LNCAP (cell line): ENCODE measurements around the gene MAD2L1BP.

Source experiments
- CTCF ChIP-seq: fragments of 450-650 bp; IDR thresholded peaks from 2 replicates; pipeline ENCODE4 v1.5.1; 2017; ENCODE audit warnings: mild to moderate bottlenecking

MAD2L1BP gene

GRCh38 chr6:43679057-43679456 lies 43.4 kb downstream of the MAD2L1BP start:
- TF ChIP-seq CTCF = no peak

- TF ChIP-seq CTCF = no peak
These were observed 44.9 kb downstream of the MAD2L1BP start for GRCh38 chr6:43680308-43681200.

GRCh38 chr6:43681303-43681702 lies 45.7 kb downstream of the MAD2L1BP start:
- TF ChIP-seq CTCF = no peak

GRCh38 chr6:43682724-43683429 lies 47.2 kb downstream of the MAD2L1BP start:
- no peak for TF ChIP-seq CTCF

GRCh38 chr6:43683708-43684455 lies 48.2 kb downstream of the MAD2L1BP start:
- TF ChIP-seq CTCF = no peak

- no peak for TF ChIP-seq CTCF
These were observed 51.4 kb downstream of the MAD2L1BP start for GRCh38 chr6:43687079-43687436.

- no peak for TF ChIP-seq CTCF
These were observed 52.1 kb downstream of the MAD2L1BP start, which contains the start of gene MRPS18A for GRCh38 chr6:43687437-43688347. Gene MRPS18A, minus strand, starts transcription at chr6:43687791. Its CDS starts 12 bp downstream, at chr6:43687779.
